ENCODE results near the gene EVA1A. TPM values are rescaled to one million over a fixed set of nuclear protein-coding genes. Genes with fewer than 3 reads are reported as not detected.

The EVA1A gene
- total and polyA plus RNA-seq, 12 donors = 0.17 to 3.4 (median 0.99) TPM

DNA sequence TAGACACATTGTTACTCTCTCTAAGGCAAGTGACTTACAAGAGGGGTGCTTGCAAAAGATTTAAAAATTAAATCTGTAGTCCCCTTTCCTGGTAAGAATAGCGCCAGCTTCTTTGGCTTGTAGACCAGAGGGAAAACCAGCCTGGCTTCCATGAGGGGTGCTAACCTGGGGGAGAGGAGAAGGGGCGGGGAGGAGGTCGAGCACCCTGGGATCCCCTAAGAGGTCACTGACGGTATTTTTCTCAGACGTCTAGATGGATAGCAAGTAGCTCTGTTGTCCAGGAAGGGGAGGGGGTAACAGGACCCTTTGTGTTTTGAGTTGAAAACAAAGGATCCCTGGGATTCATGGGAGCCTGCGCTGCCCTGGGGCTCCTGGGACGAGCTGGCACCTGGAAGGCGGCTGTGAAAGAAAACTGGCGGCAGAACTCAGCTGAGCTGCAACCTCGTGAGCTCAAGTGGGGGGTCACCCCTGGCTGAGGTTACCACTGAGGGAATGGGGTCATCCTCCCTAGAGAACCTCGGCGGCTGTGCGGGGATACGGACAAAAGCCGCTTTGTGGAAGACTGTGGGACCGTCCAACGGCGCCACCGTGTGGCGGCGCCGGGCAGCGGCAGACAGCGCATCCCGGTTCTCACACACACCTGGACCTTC lies 48.1 kb upstream of the EVA1A start:
- 10 to 13% methylated on average over 25 of the region's 25 CpGs for WGBS, 2 donors
- peak overlapping the region in 6 of 10 donors; percentile 12 to 40 (median 20) for H3K4me3 ChIP-seq
- DNase-seq = peak; percentile 35 to 55

DNA sequence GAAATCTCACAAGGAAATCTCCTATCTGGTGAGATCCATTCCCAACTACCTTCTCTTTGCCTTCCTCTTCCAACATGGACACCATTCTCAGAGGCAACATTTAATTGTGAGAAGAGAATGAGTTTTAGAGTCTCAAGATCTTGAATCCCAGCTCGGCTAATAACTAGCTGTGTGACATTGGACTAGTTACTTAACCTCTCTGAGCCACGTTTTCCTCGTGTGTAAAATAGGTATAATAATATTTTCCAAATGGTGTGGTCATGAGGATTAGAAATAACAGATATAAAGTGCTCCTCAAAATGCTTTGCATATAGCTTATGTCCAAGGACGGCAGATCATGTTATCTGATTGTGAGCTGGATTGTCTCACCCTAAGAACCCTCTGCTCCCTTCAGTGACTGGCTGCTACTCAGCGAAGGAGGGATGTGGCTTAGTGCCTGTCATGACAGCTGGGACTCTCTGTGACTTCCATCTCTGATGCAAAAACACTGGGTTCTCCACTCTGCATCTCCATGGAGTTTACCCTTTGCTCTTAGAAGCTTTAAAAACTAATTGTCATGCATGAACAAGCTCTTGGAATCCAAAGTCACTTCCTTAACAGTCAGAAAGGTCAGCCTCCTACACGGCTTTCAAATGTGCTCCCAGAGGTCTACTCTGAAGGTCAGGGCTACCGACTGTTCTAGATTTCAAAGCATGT lies 47.4 kb upstream of the EVA1A start:
- 59 to 66% methylated on average over 7 of the region's 7 CpGs for WGBS, 2 donors
- H3K4me1 ChIP-seq = peaks cover 0 to 9% (median 4%) of the 10 kb centered on the region in 9 donors
- no peaks in the 10 kb centered on the region for H3K36me3 ChIP-seq
- ATAC-seq (peak in 6 of 8 donors; percentile 26 to 62 (median 46)), DNase-seq (no peak)
- intact Hi-C loops (cut with DNase I) = loop anchor here in 7 of 10 donors (2.0 to 10.0 kb wide), 5 partner anchors 46 to 693 kb away; partner anchors contain the start of gene EVA1A (in 1 of the 7)
- TF ChIP-seq, protein P1, sequence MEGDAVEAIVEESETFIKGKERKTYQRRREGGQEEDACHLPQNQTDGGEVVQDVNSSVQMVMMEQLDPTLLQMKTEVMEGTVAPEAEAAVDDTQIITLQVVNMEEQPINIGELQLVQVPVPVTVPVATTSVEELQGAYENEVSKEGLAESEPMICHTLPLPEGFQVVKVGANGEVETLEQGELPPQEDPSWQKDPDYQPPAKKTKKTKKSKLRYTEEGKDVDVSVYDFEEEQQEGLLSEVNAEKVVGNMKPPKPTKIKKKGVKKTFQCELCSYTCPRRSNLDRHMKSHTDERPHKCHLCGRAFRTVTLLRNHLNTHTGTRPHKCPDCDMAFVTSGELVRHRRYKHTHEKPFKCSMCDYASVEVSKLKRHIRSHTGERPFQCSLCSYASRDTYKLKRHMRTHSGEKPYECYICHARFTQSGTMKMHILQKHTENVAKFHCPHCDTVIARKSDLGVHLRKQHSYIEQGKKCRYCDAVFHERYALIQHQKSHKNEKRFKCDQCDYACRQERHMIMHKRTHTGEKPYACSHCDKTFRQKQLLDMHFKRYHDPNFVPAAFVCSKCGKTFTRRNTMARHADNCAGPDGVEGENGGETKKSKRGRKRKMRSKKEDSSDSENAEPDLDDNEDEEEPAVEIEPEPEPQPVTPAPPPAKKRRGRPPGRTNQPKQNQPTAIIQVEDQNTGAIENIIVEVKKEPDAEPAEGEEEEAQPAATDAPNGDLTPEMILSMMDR (IDR thresholded peaks at IDR 0.05) = no peak
- no peaks in the 10 kb centered on the region for H3K9me3 ChIP-seq
- H3K27ac ChIP-seq = no peak overlapping the region
- peaks cover 0 to 62% (median 29%) of the 10 kb centered on the region in 7 donors for H3K27me3 ChIP-seq
- no peak overlapping the region for H3K4me3 ChIP-seq

More for the DNA sequence above, 48.1 kb upstream of the EVA1A start:
- Histone ChIP-seq H3K4me1 (peaks cover 0 to 9% (median 4%) of the 10 kb centered on the region in 9 donors), H3K27me3 (peaks cover 0 to 62% (median 29%) of the 10 kb centered on the region in 7 donors), H3K9me3 (no peaks in the 10 kb centered on the region), H3K36me3 (no peaks in the 10 kb centered on the region), H3K27ac (no peak overlapping the region)
- ATAC-seq = peak; percentile 70 to 90 (median 82)
- TF ChIP-seq, protein P1 (IDR thresholded peaks at IDR 0.05) = peak; percentile 83 to 97 (median 94)
- intact Hi-C loops (cut with DNase I) = loop anchor here in 9 of 10 donors (1.0 to 10.0 kb wide), 6 partner anchors 47 to 694 kb away; partner anchors contain the start of gene EVA1A (in 1 of the 9)

DNA sequence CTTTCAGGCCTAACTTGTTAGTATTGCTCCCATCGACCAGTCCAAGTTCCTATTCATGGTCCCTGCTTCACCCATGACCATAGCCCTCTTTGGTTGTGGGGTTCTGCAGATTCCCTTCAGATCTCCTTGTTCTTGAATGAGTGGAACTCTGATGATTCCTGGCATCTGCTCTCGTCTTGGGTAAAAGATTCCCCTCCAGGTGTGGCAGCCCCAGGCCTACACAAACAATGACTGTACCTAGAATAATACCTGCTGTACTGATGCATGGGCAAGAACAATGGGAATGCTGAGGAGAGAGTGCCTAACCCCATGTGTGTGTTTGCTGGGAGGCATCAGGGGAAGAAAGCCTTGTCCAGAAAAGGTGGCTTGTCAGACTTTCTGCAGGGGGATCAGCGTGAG lies 46.7 kb upstream of the EVA1A start:
- Histone ChIP-seq H3K27ac (no peak overlapping the region), H3K36me3 (no peaks in the 10 kb centered on the region), H3K4me1 (peaks cover 0 to 9% (median 4%) of the 10 kb centered on the region in 9 donors), H3K27me3 (peaks cover 0 to 62% (median 29%) of the 10 kb centered on the region in 7 donors), H3K9me3 (no peaks in the 10 kb centered on the region), H3K4me3 (no peak overlapping the region)
- ATAC-seq = no peak
- intact Hi-C loops (cut with DNase I) = loop anchor here in 4 of 10 donors (5.0 to 10.0 kb wide), 3 partner anchors 45 to 693 kb away; partner anchors contain the start of gene EVA1A (in 1 of the 4)
- TF ChIP-seq, protein P1 (IDR thresholded peaks at IDR 0.05) = no peak
- 91% methylated on average over 3 of the region's 3 CpGs for WGBS, 2 donors
- DNase-seq = no peak

DNA sequence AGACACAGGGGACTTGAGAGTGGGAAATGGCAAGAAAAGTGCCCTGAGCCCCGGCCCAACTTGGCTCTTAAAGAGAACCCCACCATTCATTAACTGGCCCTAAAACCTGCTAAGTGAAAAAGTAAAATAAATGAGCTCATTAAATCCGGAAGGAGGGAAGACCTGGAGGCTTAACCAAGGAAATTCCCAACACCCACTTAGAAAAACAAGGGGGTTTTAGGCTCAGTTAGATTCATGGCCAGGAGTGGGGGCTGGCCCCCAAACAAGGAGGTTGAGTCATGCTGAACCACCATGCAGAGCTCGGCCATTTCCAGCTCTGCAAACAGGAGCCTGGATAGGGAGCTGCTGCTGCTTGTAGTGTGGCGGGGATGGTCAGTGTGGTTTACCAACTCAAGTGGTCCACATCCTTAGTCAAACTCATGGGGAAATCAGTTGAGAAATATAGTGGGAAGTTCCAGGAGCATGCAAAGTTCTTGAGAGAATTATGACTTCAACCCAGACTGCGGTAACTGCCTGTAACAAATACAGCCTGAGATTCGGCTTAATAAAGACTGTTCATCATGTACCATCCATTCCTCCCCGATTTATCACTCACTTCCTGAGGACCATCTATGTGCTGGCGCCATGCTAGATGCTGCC lies 46.1 kb upstream of the EVA1A start:
- intact Hi-C loops (cut with DNase I) = loop anchor here in 4 of 10 donors (5.0 to 10.0 kb wide), 3 partner anchors 45 to 692 kb away; partner anchors contain the start of gene EVA1A (in 1 of the 4)

More for the DNA sequence above, 46.1 kb upstream of the EVA1A start:
- WGBS, 2 donors = 85 to 88% methylated on average over 8 of the region's 8 CpGs
- no peak for DNase-seq
- Histone ChIP-seq H3K4me1 (peaks cover 0 to 9% (median 4%) of the 10 kb centered on the region in 9 donors), H3K27ac (no peak overlapping the region), H3K9me3 (no peaks in the 10 kb centered on the region), H3K36me3 (no peaks in the 10 kb centered on the region), H3K27me3 (peaks cover 0 to 58% (median 29%) of the 10 kb centered on the region in 7 donors), H3K4me3 (no peak overlapping the region)
- TF ChIP-seq, protein P1 (IDR thresholded peaks at IDR 0.05) = no peak
- ATAC-seq = no peak

Measured in heart right ventricle (tissue), 16 donors.